Spinal cord (tissue), 10 donors: ENCODE data around the gene TBC1D12. TPM values are rescaled to one million over a fixed set of nuclear protein-coding genes. Genes with fewer than 3 reads are reported as not detected.
A peak's percentile ranks its signal among the peaks of the same experiment; 100 is the strongest.
"Not testable (repeated sequence)": the region's sequence is repeated elsewhere in the genome, so short reads cannot be mapped to it uniquely, and the experiment has no call there.

Experiments used
- DNase-seq, 6 donors: peaks; one replicate each; pipeline versions ENCODE4 v3.0.0 to v3.0.0-alpha.2; 2013 to 2015; ENCODE audit warnings: low spot score in 6 of 6, low read depth in 4 of 6
- H3K27ac ChIP-seq: one replicate; pipeline ENCODE4 v1.5.1; 2013; ENCODE audit warnings: low read depth, low read length, control low read depth
- H3K27me3 ChIP-seq: one replicate; pipeline ENCODE4 v1.6.1; 2013; ENCODE audit warnings: low read length; ENCODE audit not compliant: control insufficient read depth, insufficient read depth
- H3K36me3 ChIP-seq: one replicate; pipeline ENCODE4 v1.6.1; 2013; ENCODE audit warnings: low read length; ENCODE audit not compliant: control insufficient read depth, insufficient read depth
- H3K4me1 ChIP-seq: one replicate; pipeline ENCODE4 v1.6.1; 2013; ENCODE audit warnings: low read length; ENCODE audit not compliant: control insufficient read depth, insufficient read depth
- H3K4me3 ChIP-seq: one replicate; pipeline ENCODE4 v1.5.1; 2013; ENCODE audit warnings: low read depth, low read length, control low read depth
- H3K9me3 ChIP-seq: one replicate; pipeline ENCODE4 v1.6.1; 2013; ENCODE audit warnings: low read length; ENCODE audit not compliant: control insufficient read depth, insufficient read depth
- WGBS: methylation state at CpG from one replicate; pipeline ENCODE4 v1.1.5; 2013; ENCODE audit warnings: missing lambda C conversion rate; ENCODE audit not compliant: insufficient coverage; 5-methylcytosine and 5-hydroxymethylcytosine counted together
- polyA plus RNA-seq, 2 donors: library from polyadenylated mRNA; unstranded; fragments of 120-200 nt; gene quantifications; one replicate each; pipeline ENCODE4 v1.2.1, GENCODE V29; 2013; ENCODE audit not compliant: insufficient read length in 2 of 2
- total RNA-seq, 2 donors: library from RNA; depleted of rRNA in 1 of 2; stranded (reverse); fragments of 120-200 nt in 1 of 2; fragments of >200 nt in 1 of 2; gene quantifications; one replicate each; pipeline versions ENCODE4 v1.2.3 to v1.2.4, GENCODE V29; 2013 to 2014
- donor health status: healthy.

The TBC1D12 gene
- total and polyA plus RNA-seq, 4 donors = 22.5 to 65.6 (median 37.7) TPM

DNA sequence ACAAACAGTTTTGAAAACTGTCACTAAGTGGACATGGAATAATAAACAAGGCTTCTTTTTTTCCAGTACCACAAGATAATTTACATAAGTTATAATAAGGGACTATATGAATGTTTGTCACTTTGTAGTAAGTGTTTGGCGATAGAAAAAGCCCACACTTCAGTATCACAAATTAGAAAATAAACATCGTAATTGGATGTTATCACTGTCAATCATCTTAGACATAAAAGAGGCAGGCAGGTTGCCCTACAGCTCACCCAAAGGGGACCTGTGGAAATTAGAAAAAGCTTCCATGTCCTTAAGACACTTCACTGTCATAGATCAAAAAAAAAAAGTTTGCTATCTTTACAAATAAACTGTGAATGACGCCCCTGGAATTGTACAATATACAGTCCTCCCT, 36.0 kb upstream of the TBC1D12 start:
- Histone ChIP-seq H3K4me1 (peaks cover 4% of the 10 kb centered on the region), H3K27ac (no peak overlapping the region), H3K4me3 (no peak overlapping the region), H3K36me3 (no peaks in the 10 kb centered on the region), H3K27me3 (no peaks in the 10 kb centered on the region), H3K9me3 (no peaks in the 10 kb centered on the region)
- no peak for DNase-seq
- WGBS = no CpG with 5 or more reads among the region's 3 CpGs

- Histone ChIP-seq H3K36me3 (no peaks in the 10 kb centered on the region), H3K27ac (no peak overlapping the region), H3K4me1 (no peaks in the 10 kb centered on the region), H3K27me3 (no peaks in the 10 kb centered on the region), H3K4me3 (no peak overlapping the region), H3K9me3 (no peaks in the 10 kb centered on the region)
- no CpG with 5 or more reads among the region's 2 CpGs for WGBS
- DNase-seq = peak in 1 of 6 donors; percentile 15
These were observed 31.8 kb upstream of the TBC1D12 start for GRCh38 chr10:94370501-94370900.

- 100% methylated on average over 1 of the region's 1 CpG for WGBS
- Histone ChIP-seq H3K27ac (no peak overlapping the region), H3K4me3 (no peak overlapping the region), H3K4me1 (no peaks in the 10 kb centered on the region), H3K9me3 (no peaks in the 10 kb centered on the region), H3K36me3 (no peaks in the 10 kb centered on the region), H3K27me3 (peaks cover 2% of the 10 kb centered on the region)
- no peak for DNase-seq
These were observed 27.0 kb upstream of the TBC1D12 start for GRCh38 chr10:94375374-94375773.

DNA sequence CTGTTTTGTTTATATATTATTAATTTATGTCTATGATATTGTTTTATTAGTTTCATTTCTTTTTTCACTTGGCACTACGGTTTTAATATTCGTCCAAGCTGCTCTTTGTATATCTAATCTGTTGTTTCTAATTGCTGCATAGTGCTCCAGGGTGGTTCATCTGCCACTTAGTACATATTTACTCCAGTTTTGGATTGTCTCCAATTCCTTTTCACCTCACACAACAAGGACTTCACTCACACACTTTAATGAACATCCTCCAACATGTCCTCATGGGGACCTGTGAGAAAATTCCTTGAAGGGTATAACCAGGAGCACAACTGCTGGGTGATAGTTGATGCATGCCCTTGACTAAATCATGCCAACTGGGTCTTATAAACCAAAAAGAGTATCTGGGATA, 25.5 kb upstream of the TBC1D12 start:
- Histone ChIP-seq H3K4me1 (no peaks in the 10 kb centered on the region), H3K27ac (no peak overlapping the region), H3K36me3 (no peaks in the 10 kb centered on the region), H3K4me3 (no peak overlapping the region), H3K27me3 (peaks cover 2% of the 10 kb centered on the region), H3K9me3 (no peaks in the 10 kb centered on the region)
- peak in 1 of 6 donors; percentile 53 for DNase-seq
- no CpG with 5 or more reads among the region's 2 CpGs for WGBS

GRCh38 chr10:94383530-94383929, 18.8 kb upstream of the TBC1D12 start:
- H3K4me3 ChIP-seq = no peak overlapping the region
- H3K9me3 ChIP-seq = no peaks in the 10 kb centered on the region
- no peak overlapping the region for H3K27ac ChIP-seq
- no CpG with 5 or more reads among the region's 2 CpGs for WGBS
- no peak for DNase-seq
- H3K36me3 ChIP-seq = no peaks in the 10 kb centered on the region
- H3K27me3 ChIP-seq = no peaks in the 10 kb centered on the region
- H3K4me1 ChIP-seq = no peaks in the 10 kb centered on the region

DNA sequence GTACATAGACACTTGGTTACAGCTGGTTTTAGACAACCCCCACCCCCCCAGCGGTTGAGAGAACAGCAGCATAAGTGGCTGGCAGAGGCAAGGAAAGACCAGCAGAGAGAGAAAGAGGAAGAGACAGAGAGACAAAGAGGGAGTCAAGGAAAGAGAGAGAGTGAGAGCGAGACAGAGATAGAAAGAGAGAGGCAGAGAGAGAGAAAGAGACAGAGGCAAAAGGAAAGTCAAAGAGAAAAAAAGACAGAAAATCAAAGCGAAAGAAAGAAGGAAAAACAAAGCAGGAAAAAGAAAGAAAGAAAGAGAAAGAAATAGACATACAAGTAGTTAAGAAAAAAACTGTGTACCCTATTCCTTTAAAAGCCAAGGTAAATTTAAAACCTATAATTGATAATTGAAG, 16.6 kb upstream of the TBC1D12 start:
- H3K36me3 ChIP-seq, H3K27ac ChIP-seq: not testable (repeated sequence)
- WGBS = 100% methylated on average over 1 of the region's 3 CpGs

DNA sequence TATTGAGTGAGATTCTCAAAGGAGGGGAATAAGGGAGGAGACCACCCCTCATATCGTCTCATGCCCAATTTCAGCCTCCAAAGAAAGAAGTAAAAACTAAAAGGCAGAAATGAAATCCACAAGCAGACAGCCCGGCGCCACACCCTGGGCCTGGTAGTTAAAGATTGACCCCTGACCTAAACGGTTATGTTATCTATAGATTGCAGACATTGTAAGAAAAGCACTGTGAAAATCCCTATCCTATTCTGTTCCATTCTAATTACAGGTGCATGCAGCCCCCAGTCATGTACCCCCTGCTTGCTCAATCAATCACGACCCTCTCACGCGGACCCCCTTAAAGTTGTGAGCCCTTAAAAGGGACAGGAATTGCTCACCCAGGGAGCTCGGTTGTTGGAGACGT, 10.2 kb upstream of the TBC1D12 start:
- not testable (repeated sequence) for H3K27me3 ChIP-seq, H3K27ac ChIP-seq, H3K4me1 ChIP-seq, H3K4me3 ChIP-seq, DNase-seq, H3K36me3 ChIP-seq, H3K9me3 ChIP-seq
- 74% methylated on average over 3 of the region's 9 CpGs for WGBS

More for the DNA sequence above, 16.6 kb upstream of the TBC1D12 start:
- H3K27me3 ChIP-seq, DNase-seq, H3K4me1 ChIP-seq, H3K4me3 ChIP-seq, H3K9me3 ChIP-seq: not testable (repeated sequence)

GRCh38 chr10:94397549-94398370, 4.6 kb upstream of the TBC1D12 start:
- no peak for DNase-seq
- H3K4me3 ChIP-seq = no peak overlapping the region
- no peaks in the 10 kb centered on the region for H3K36me3 ChIP-seq
- H3K27ac ChIP-seq = no peak overlapping the region
- no peaks in the 10 kb centered on the region for H3K9me3 ChIP-seq
- 83% methylated on average over 6 of the region's 12 CpGs for WGBS
- no peaks in the 10 kb centered on the region for H3K4me1 ChIP-seq
- no peaks in the 10 kb centered on the region for H3K27me3 ChIP-seq

DNA sequence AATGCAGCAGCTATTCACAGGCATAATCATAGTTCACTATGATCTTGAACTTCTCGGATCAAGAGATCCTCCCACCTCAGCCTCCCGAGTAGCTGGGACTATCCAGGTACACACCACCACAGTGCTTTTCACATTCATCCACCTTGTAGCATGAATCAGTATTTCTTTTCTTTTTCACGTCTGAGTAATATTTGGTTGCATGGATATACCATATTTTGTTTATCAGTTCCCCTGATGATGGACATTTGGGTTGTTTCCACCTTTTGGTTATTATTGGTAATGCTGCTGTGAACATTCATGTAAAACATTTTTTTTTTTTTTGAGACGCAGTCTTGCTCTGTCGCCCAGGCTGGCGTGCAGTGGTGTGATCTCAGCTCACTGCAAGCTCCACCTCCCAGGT, 3.6 kb upstream of the TBC1D12 start:
- Histone ChIP-seq H3K9me3 (no peaks in the 10 kb centered on the region), H3K27ac (no peak overlapping the region), H3K4me1 (no peaks in the 10 kb centered on the region), H3K4me3 (no peak overlapping the region), H3K27me3 (no peaks in the 10 kb centered on the region), H3K36me3 (no peaks in the 10 kb centered on the region)
- no peak for DNase-seq
- WGBS = 89% methylated on average over 4 of the region's 6 CpGs

DNA sequence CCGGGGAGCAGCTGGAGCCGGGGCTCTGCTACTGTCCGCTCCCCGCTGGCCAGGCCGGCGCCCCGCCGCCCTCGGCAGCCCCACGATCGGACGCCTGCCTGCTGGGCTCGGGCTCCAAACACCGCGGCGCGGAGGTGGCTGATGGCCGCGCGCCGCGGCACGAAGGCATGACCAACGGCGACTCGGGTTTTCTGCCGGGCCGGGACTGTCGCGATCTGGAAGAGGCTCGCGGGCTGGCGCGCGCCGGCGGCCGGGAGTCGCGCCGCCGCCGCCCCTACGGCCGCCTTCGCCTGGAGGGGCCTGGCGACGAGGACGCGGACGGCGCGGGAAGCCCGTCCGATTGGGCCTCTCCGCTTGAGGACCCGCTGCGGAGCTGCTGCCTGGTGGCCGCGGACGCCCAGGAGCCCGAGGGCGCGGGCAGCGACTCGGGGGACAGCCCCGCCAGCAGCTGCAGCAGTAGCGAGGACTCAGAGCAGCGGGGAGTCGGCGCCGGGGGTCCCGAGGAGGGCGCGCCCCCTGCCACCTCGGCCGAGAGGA, 570 bp downstream of the TBC1D12 start:
- H3K9me3 ChIP-seq = no peaks in the 10 kb centered on the region
- peak in 2 of 6 donors; percentile 20 to 22 for DNase-seq
- H3K4me1 ChIP-seq = peaks cover 8% of the 10 kb centered on the region
- no peaks in the 10 kb centered on the region for H3K36me3 ChIP-seq
- WGBS = under 1% methylated on average over 77 of the region's 77 CpGs
- peak overlapping the region; percentile 95 for H3K27ac ChIP-seq
- peak overlapping the region; percentile 88 for H3K4me3 ChIP-seq
- H3K27me3 ChIP-seq = no peaks in the 10 kb centered on the region
